GM12878 (cell line): ENCODE data around the gene WDR74. TPM values are rescaled to one million over a fixed set of nuclear protein-coding genes. Genes with fewer than 3 reads are reported as not detected.

Experiments
- ATAC-seq: fragments of 200-7000 bp; cut with Tn5 transposase; 3 replicates; pipeline ENCODE4 v1.9.1; 2020; ENCODE audit warnings: mild to moderate bottlenecking, moderate library complexity
- BruUV-seq: library from RNA; stranded (reverse); fragments of 400-500 nt; replicated peaks from 2 replicates; lab custom pipeline; 2021; lab: Mats Ljungman, UMichigan
- CTCF ChIA-PET: fragments of 300-600 bp; sonication (Branson Sonifier 250); formaldehyde crosslinking; extraction: SDS; loops from one replicate; lab custom pipeline; 2021; ENCODE audit warnings: inconsistent platforms; lab: Yijun Ruan, JAX
- POLR2A ChIA-PET: fragments of 350-600 bp; formaldehyde crosslinking; extraction: SDS; loops from one replicate; lab custom pipeline; 2021; ENCODE audit warnings: inconsistent platforms; lab: Charles Lee
- RAD21 ChIA-PET: fragments of 300-600 bp; sonication (Branson Sonifier 250); formaldehyde crosslinking; loops from one replicate; lab custom pipeline; 2023; ENCODE audit warnings: antibody characterized with exemption; ENCODE audit not compliant: unreplicated experiment; lab: Charles Lee
- SMC1A ChIA-PET: fragments of 300-600 bp; sonication (Branson Sonifier 250); formaldehyde crosslinking; loops from one replicate; lab custom pipeline; 2023; ENCODE audit not compliant: unreplicated experiment, uncharacterized antibody; lab: Charles Lee
- DNase-seq: peaks from one replicate; pipeline ENCODE4 v3.0.0-alpha.2; 2011; ENCODE audit warnings: low read depth, low spot score
- FAIRE-seq: peaks from 3 replicates; lab custom pipeline; 2011; peaks lifted over from hg19 to GRCh38; lab: Jason Lieb, UNC
- H2AFZ ChIP-seq: 2 replicates; pipeline ENCODE4 v1.6.0; 2011; ENCODE audit warnings: low read depth, low read length, control low read depth; ENCODE audit not compliant: control insufficient read depth
- H3K27ac ChIP-seq: 2 replicates; pipeline ENCODE4 v1.5.1; 2011; ENCODE audit warnings: control low read depth; ENCODE audit not compliant: control insufficient read depth, insufficient read depth
- H3K27me3 ChIP-seq, 2 experiments: replicated peaks in 1 of 2; 2 replicates each; pipeline versions ENCODE4 v1.6.0 to v1.6.1; 2011; ENCODE audit warnings: low read length in 1 of 2; ENCODE audit not compliant: control insufficient read depth in 2 of 2, insufficient read depth in 2 of 2
- H3K36me3 ChIP-seq, 2 experiments: 2 replicates each; pipeline ENCODE4 v1.5.1; 2011; ENCODE audit warnings: low read length in 1 of 2; ENCODE audit not compliant: control insufficient read depth in 2 of 2, insufficient read depth in 2 of 2
- H3K4me1 ChIP-seq: 2 replicates; pipeline ENCODE4 v1.6.1; 2011; ENCODE audit warnings: mild to moderate bottlenecking, low read length, moderate library complexity, mixed read lengths; ENCODE audit not compliant: control insufficient read depth, insufficient read depth
- H3K4me2 ChIP-seq: 2 replicates; pipeline ENCODE4 v1.6.0; 2011; ENCODE audit warnings: control low read depth; ENCODE audit not compliant: control insufficient read depth, insufficient read depth
- H3K4me3 ChIP-seq: fragments of 200-600 bp; sonication (generic); 2 replicates; pipeline ENCODE4 v1.5.1; 2016
- H3K79me2 ChIP-seq: 2 replicates; pipeline ENCODE4 v1.6.0; 2011; ENCODE audit warnings: low read length; ENCODE audit not compliant: control insufficient read depth, insufficient read depth
- H3K9ac ChIP-seq: 2 replicates; pipeline ENCODE4 v1.8.0; 2011; ENCODE audit warnings: low read length, control low read depth, mixed read lengths; ENCODE audit not compliant: control insufficient read depth, insufficient read depth
- H3K9me3 ChIP-seq: replicated peaks from 3 replicates; pipeline ENCODE4 v1.5.1; 2011; ENCODE audit warnings: mild to moderate bottlenecking, low read length; ENCODE audit not compliant: control insufficient read depth, insufficient read depth
- H4K20me1 ChIP-seq: 2 replicates; pipeline ENCODE4 v1.6.0; 2011; ENCODE audit not compliant: control insufficient read depth, insufficient read depth
- BRCA1 ChIP-seq: IDR thresholded peaks from 2 replicates; pipeline ENCODE4 v1.6.1; 2011; ENCODE audit warnings: low read depth, low read length, improper control_type of control experiment
- CBFB ChIP-seq: IDR thresholded peaks from 2 replicates; pipeline ENCODE4 v1.6.1; 2016; ENCODE audit warnings: antibody characterized with exemption, low read depth
- HDGF ChIP-seq: fragments of 450-650 bp; IDR thresholded peaks from 2 replicates; pipeline ENCODE4 v1.6.1; 2016; ENCODE audit warnings: antibody characterized with exemption
- IKZF1 ChIP-seq: fragments of 450-650 bp; conservative IDR thresholded peaks from 2 replicates; pipeline ENCODE4 v1.6.1; 2017; ENCODE audit warnings: antibody characterized with exemption, mild to moderate bottlenecking
- IKZF2 ChIP-seq, 2 experiments: fragments of 450-650 bp; IDR thresholded peaks; 2 replicates each; pipeline ENCODE4 v1.6.1; 2017; ENCODE audit warnings: mild to moderate bottlenecking in 2 of 2, moderate library complexity in 2 of 2
- NR2F1 ChIP-seq: fragments of 450-650 bp; conservative IDR thresholded peaks from 2 replicates; pipeline ENCODE4 v1.6.1; 2017; ENCODE audit warnings: mild to moderate bottlenecking
- RAD21 ChIP-seq: IDR thresholded peaks from 2 replicates; pipeline ENCODE4 v1.6.1; 2011; ENCODE audit warnings: mild to moderate bottlenecking, low read depth, low read length, moderate library complexity; ENCODE audit not compliant: insufficient read depth
- RCOR1 ChIP-seq: conservative IDR thresholded peaks from 2 replicates; pipeline ENCODE4 v1.6.1; 2012; ENCODE audit warnings: low read depth, low read length, improper control_type of control experiment
- RELB ChIP-seq: fragments of 450-650 bp; IDR thresholded peaks from 2 replicates; pipeline ENCODE4 v1.6.1; 2017; ENCODE audit warnings: low read depth, mild to moderate bottlenecking, moderate library complexity
- RFX5 ChIP-seq: IDR thresholded peaks from 2 replicates; pipeline ENCODE4 v1.6.1; 2011; ENCODE audit warnings: low read depth, low read length, improper control_type of control experiment
- SMAD5 ChIP-seq: IDR thresholded peaks from 2 replicates; pipeline ENCODE4 v1.6.1; 2016; ENCODE audit warnings: antibody characterized with exemption, low read depth
- SP1 ChIP-seq: IDR thresholded peaks from one replicate; pipeline ENCODE4 v1.6.1; 2011; ENCODE audit warnings: low read depth, low read length
- SRF ChIP-seq, 2 experiments: IDR thresholded peaks; 2 replicates each; pipeline ENCODE4 v1.6.1; 2011; ENCODE audit warnings: low read depth in 2 of 2, low read length in 2 of 2, mild to moderate bottlenecking in 1 of 2, moderate library complexity in 1 of 2
- YBX1 ChIP-seq: fragments of 450-650 bp; IDR thresholded peaks from 2 replicates; pipeline ENCODE4 v1.6.1; 2016; ENCODE audit warnings: antibody characterized with exemption
- YY1 ChIP-seq: IDR thresholded peaks from 2 replicates; pipeline ENCODE4 v1.6.1; 2011; ENCODE audit warnings: low read depth, mild to moderate bottlenecking, low read length
- ZBED1 ChIP-seq: IDR thresholded peaks from 2 replicates; pipeline ENCODE4 v1.6.1; 2016; ENCODE audit warnings: borderline replicate concordance
- ZBTB40 ChIP-seq: fragments of 450-650 bp; IDR thresholded peaks from 2 replicates; pipeline ENCODE4 v1.6.1; 2016; ENCODE audit warnings: mild to moderate bottlenecking, moderate library complexity, borderline replicate concordance
- WGBS: methylation state at CpG from one replicate; pipeline ENCODE4 v1.1.6; 2016; ENCODE audit warnings: low lambda C conversion rate; ENCODE audit not compliant: insufficient replicate concordance, insufficient coverage; ENCODE audit errors: missing lambda C conversion rate; 5-methylcytosine and 5-hydroxymethylcytosine counted together
- in situ Hi-C: fragments of 300-500 bp; cut with MboI; formaldehyde crosslinking; loops from 9 replicates; pipeline ENCODE4 v1.14.3; 2018; ENCODE audit warnings: mixed read lengths
- intact Hi-C: fragments of 100-400 bp; cut with micrococcal nuclease; formaldehyde crosslinking; loops from one replicate; pipeline ENCODE4 v1.14.2; 2022; ENCODE audit not compliant: unreplicated experiment
- polyA plus RNA-seq, 11 experiments: library from polyadenylated mRNA; depleted of rRNA in 4 of 11; unstranded in 6 of 11; stranded (reverse) in 5 of 11; fragments of >200 nt; fragmentation: Nextera tagmentation in 4 of 11; fragmentation: Illumina TruSeq in 1 of 11; extraction: Ambion mirVana in 4 of 11; extraction: Trizol in 1 of 11; gene quantifications; 1 replicate in 1 of 11; 2 replicates in 10 of 11; pipeline versions ENCODE4 v1.2.1 to v1.2.3, GENCODE V29; 2011 to 2016; ENCODE audit warnings: inconsistent platforms in 2 of 11, missing spikeins in 2 of 11, low read depth in 1 of 11
- total RNA-seq, 4 experiments: library from RNA; depleted of rRNA in 3 of 4; stranded (reverse); fragments of >200 nt in 3 of 4; fragmentation: Illumina TruSeq in 1 of 4; extraction: Trizol in 1 of 4; gene quantifications; 2 replicates each; pipeline versions ENCODE4 v1.2.1 to v1.2.3, GENCODE V29; 2013 to 2021

WDR74 gene
- total and polyA plus RNA-seq, 10 of the 15 experiments (the other 5 are each of a cell fraction or from before 2014, with no cell fraction given) = 18.2 to 103 (median 60.7) TPM

- TF ChIP-seq YBX1 = no peak
- no peak for TF ChIP-seq SRF (IDR thresholded peaks at IDR 0.05; ENCODE audit: low read depth in 2 of 2, low read length in 2 of 2)
- 0 out of 2 replicates have a peak, but pooled peaks have one; percentile 25 for TF ChIP-seq BRCA1
- peak; percentile 84 for TF ChIP-seq SP1
- TF ChIP-seq RCOR1 = 0 out of 2 replicates have a peak, but pooled peaks have one; percentile 18
- TF ChIP-seq RAD21 = peak; percentile 58
- TF ChIP-seq YY1 = peak; percentile 85
- peak; percentile 55 for TF ChIP-seq IKZF1
- peak; percentile 68 for TF ChIP-seq SMAD5
- peak; percentile 78; the same call in 1 of the 2 replicates for TF ChIP-seq CBFB
- TF ChIP-seq ZBED1 = peak; percentile 91; the same call in 1 of the 2 replicates
These were observed 41.6 kb upstream of the WDR74 start, which contains the start of gene SLC3A2 (continued) for GRCh38 chr11:62880803-62881578.

GRCh38 chr11:62880231-62880802 lies 40.9 kb upstream of the WDR74 start:
- peak overlapping the region; percentile 96; the same call in 1 of the 2 replicates for H3K9ac ChIP-seq
- H3K79me2 ChIP-seq = peaks cover 47% of the 10 kb centered on the region
- intact Hi-C loops (loop anchor here (2.0 to 5.0 kb wide), 2 partner anchors 40 to 93 kb away; partner anchors contain the start of gene TMEM179B), in situ Hi-C loops (no loop called here)
- peaks cover 18 to 23% of the 10 kb centered on the region in 2 experiments for H3K36me3 ChIP-seq
- peak; percentile 65 for FAIRE-seq
- ChIA-PET SMC1A (interaction anchor here (0.8 to 2.0 kb wide), 5 partner anchors 18 to 153 kb away, joined by 3 to 8 read pairs (median 3); partner anchors contain the start of genes HNRNPUL2 and TTC9C), CTCF (interaction anchor here (0.5 to 5.7 kb wide), 11 partner anchors 10 to 289 kb away, joined by 3 to 38 read pairs (median 3); partner anchors contain the start of genes TMEM179B and TUT1), POLR2A (interaction anchor here (0.5 to 4.4 kb wide), 7 partner anchors 25 to 378 kb away, joined by 3 to 41 read pairs (median 6); partner anchors contain the start of genes HNRNPUL2, POLR2G, TAF6L and TMEM179B), RAD21 (interaction anchor here (0.7 to 2.8 kb wide), 7 partner anchors 17 to 289 kb away, joined by 3 to 18 read pairs (median 6); partner anchors contain the start of genes C11orf98, CSKMT, TUT1 and ZBTB3)
- H3K27me3 ChIP-seq = no peaks in the 10 kb centered on the region
- H3K4me2 ChIP-seq = peak overlapping the region; percentile 78
- no peaks in the 10 kb centered on the region for H3K9me3 ChIP-seq
- 1% methylated on average over 16 of the region's 16 CpGs for whole genome bisulfite sequencing
- no TSS peak for BruUV-seq
- ATAC-seq = peak; percentile 41
- H2AFZ ChIP-seq = peak overlapping the region; percentile 45
- H3K4me1 ChIP-seq = peaks cover 15% of the 10 kb centered on the region
- no peak for DNase-seq
- peak overlapping the region; percentile 95 for H3K27ac ChIP-seq
- no peaks in the 10 kb centered on the region for H4K20me1 ChIP-seq
- peak overlapping the region; percentile 91 for H3K4me3 ChIP-seq
- TF ChIP-seq NR2F1 = peak; percentile 68
- TF ChIP-seq RELB = peak; percentile 98
- peak; percentile 51 to 71 for TF ChIP-seq IKZF2 (IDR thresholded peaks at IDR 0.05)
- TF ChIP-seq ZBTB40 = peak; percentile 54; the same call in 1 of the 2 replicates
- TF ChIP-seq RFX5 = 0 out of 2 replicates have a peak, but pooled peaks have one; percentile 5
- TF ChIP-seq HDGF = peak; percentile 71
- TF ChIP-seq IKZF1 = peak; percentile 40
